GM18873 (cell line): ENCODE measurements around the gene GSS.

Experiments used
- ATAC-seq: cut with Tn5 transposase; IDR thresholded peaks from one replicate; pipeline ENCODE4 v1.9.1; 2021; ENCODE audit warnings: mild to moderate bottlenecking, moderate library complexity, moderate number of reproducible peaks; ENCODE audit not compliant: unreplicated experiment, low FRiP score

Gene GSS

GRCh38 chr20:34994509-34995131, 39.0 kb upstream of the GSS start:
- ATAC-seq, result no peak

GRCh38 chr20:34993941-34994508, 38.4 kb upstream of the GSS start:
- no peak for ATAC-seq

- ATAC-seq, result no peak
Observed at GRCh38 chr20:34992751-34993417, 37.3 kb upstream of the GSS start.

GRCh38 chr20:34990661-34991214, 35.1 kb upstream of the GSS start:
- ATAC-seq, result no peak

GRCh38 chr20:34990231-34990630, 34.6 kb upstream of the GSS start:
- no peak for ATAC-seq

GRCh38 chr20:34989670-34990069, 34.1 kb upstream of the GSS start:
- ATAC-seq, result no peak

GRCh38 chr20:34989118-34989517, 33.5 kb upstream of the GSS start:
- no peak for ATAC-seq

GRCh38 chr20:34988191-34988540, 32.6 kb upstream of the GSS start:
- no peak for ATAC-seq

- no peak for ATAC-seq
Observed at GRCh38 chr20:34987288-34988190, 31.9 kb upstream of the GSS start.

GRCh38 chr20:34986311-34987287, 31.0 kb upstream of the GSS start:
- ATAC-seq, result no peak

GRCh38 chr20:34985461-34986310, 30.1 kb upstream of the GSS start:
- no peak for ATAC-seq

GRCh38 chr20:34984756-34985261, 29.2 kb upstream of the GSS start:
- no peak for ATAC-seq

- no peak for ATAC-seq
Observed at GRCh38 chr20:34983995-34984735, 28.6 kb upstream of the GSS start.

GRCh38 chr20:34983089-34983820, 27.6 kb upstream of the GSS start:
- ATAC-seq, result no peak

GRCh38 chr20:34982270-34983088, 26.9 kb upstream of the GSS start:
- ATAC-seq, result no peak

GRCh38 chr20:34980543-34981233, 25.1 kb upstream of the GSS start:
- ATAC-seq, result no peak
